ENCODE results near the gene TXNRD2.

DNA sequence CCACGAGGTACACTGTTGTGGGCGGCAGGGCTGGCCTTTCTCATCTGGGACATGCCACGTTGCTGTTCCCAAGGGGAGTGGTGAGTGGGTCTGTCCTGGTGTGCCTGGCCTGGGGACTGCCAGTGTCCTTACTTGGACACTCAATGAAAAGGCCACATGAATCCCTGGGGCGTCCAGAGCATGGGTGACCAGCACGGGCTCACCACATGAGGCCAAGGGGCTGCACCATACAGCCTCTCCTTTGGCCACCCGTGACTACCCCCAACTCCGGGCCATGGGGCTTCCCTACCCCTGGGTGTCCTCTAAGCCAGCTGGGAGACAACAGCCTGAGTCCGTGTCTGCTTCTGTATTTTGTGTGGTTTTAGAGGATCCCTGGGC, 20.2 kb upstream of the TXNRD2 start:
- TF ChIP-seq, protein P1, sequence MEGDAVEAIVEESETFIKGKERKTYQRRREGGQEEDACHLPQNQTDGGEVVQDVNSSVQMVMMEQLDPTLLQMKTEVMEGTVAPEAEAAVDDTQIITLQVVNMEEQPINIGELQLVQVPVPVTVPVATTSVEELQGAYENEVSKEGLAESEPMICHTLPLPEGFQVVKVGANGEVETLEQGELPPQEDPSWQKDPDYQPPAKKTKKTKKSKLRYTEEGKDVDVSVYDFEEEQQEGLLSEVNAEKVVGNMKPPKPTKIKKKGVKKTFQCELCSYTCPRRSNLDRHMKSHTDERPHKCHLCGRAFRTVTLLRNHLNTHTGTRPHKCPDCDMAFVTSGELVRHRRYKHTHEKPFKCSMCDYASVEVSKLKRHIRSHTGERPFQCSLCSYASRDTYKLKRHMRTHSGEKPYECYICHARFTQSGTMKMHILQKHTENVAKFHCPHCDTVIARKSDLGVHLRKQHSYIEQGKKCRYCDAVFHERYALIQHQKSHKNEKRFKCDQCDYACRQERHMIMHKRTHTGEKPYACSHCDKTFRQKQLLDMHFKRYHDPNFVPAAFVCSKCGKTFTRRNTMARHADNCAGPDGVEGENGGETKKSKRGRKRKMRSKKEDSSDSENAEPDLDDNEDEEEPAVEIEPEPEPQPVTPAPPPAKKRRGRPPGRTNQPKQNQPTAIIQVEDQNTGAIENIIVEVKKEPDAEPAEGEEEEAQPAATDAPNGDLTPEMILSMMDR (conservative IDR thresholded peaks at IDR 0.05; ENCODE audit: low read depth, low read length): no peak
- TF ChIP-seq BHLHE40 (IDR thresholded peaks at IDR 0.05; ENCODE audit: low read depth, low read length) (no peak), POLR2A (IDR thresholded peaks at IDR 0.05; ENCODE audit: low read depth, low read length) (no peak), SMC3 (IDR thresholded peaks at IDR 0.05; ENCODE audit: low read depth, low read length) (no peak), MXI1 (IDR thresholded peaks at IDR 0.05; ENCODE audit: borderline replicate concordance, low read depth, low read length) (no peak), MAFK (IDR thresholded peaks at IDR 0.05; ENCODE audit: low read depth, low read length) (no peak), CEBPB (IDR thresholded peaks at IDR 0.05; ENCODE audit: low read depth, low read length) (no peak), MAZ (IDR thresholded peaks at IDR 0.05; ENCODE audit: borderline replicate concordance, low read depth, low read length) (no peak), RAD21 (IDR thresholded peaks at IDR 0.05; ENCODE audit: low read length) (no peak), RFX5 (IDR thresholded peaks at IDR 0.05; ENCODE audit: low read depth, low read length) (no peak)
- TF ChIP-seq, protein P2, sequence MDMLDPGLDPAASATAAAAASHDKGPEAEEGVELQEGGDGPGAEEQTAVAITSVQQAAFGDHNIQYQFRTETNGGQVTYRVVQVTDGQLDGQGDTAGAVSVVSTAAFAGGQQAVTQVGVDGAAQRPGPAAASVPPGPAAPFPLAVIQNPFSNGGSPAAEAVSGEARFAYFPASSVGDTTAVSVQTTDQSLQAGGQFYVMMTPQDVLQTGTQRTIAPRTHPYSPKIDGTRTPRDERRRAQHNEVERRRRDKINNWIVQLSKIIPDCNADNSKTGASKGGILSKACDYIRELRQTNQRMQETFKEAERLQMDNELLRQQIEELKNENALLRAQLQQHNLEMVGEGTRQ (IDR thresholded peaks at IDR 0.05; ENCODE audit: low read depth, low read length): no peak

Measured in IMR-90 (cell line).